Psoas muscle (tissue), 8 donors: ENCODE measurements around the gene TEX13A. TPM values are rescaled to one million over a fixed set of nuclear protein-coding genes. Genes with fewer than 3 reads are reported as not detected.

Experiments used
- ATAC-seq, 4 donors: fragments of 200-7000 bp; cut with Tn5 transposase; one replicate each; pipeline ENCODE4 v1.9.1; 2020; ENCODE audit warnings: moderate library complexity in 3 of 4, mild to moderate bottlenecking in 2 of 4
- DNase-seq, 2 donors: peaks; one replicate each; pipeline ENCODE4 v3.0.0-alpha.2; 2020
- H3K27ac ChIP-seq: fragments of 200-600 bp; one replicate; pipeline ENCODE4 v1.8.0; 2022
- H3K27me3 ChIP-seq, 3 donors: fragments of 200-600 bp in 1 of 3; one replicate each; pipeline versions ENCODE4 v1.6.1 to v1.8.0; 2013 to 2022; ENCODE audit warnings: low read length in 2 of 3, mild to moderate bottlenecking in 2 of 3, moderate library complexity in 1 of 3; ENCODE audit not compliant: insufficient read depth in 3 of 3
- H3K36me3 ChIP-seq, 2 donors: fragments of 200-600 bp in 1 of 2; one replicate each; pipeline versions ENCODE4 v1.6.1 to v1.8.0; 2013 to 2022; ENCODE audit warnings: low read depth in 1 of 2, mild to moderate bottlenecking in 1 of 2, moderate library complexity in 1 of 2; ENCODE audit not compliant: insufficient read depth in 1 of 2
- H3K4me1 ChIP-seq: fragments of 200-600 bp; one replicate; pipeline ENCODE4 v1.8.0; 2022
- H3K4me3 ChIP-seq: fragments of 200-600 bp; one replicate; pipeline ENCODE4 v1.8.0; 2022; ENCODE audit warnings: mild to moderate bottlenecking
- H3K9me3 ChIP-seq: fragments of 200-600 bp; one replicate; pipeline ENCODE4 v1.8.0; 2022
- WGBS, 3 donors: extraction: QIAGEN DNeasy Blood & Tissue Kit; methylation state at CpG; one replicate each; pipeline versions ENCODE4 v1.1.6 to v1.1.7; 2013; 5-methylcytosine and 5-hydroxymethylcytosine counted together
- intact Hi-C, 2 donors: fragments of 100-400 bp; cut with DNase I; formaldehyde crosslinking; loops; one replicate each; pipeline versions ENCODE4 v1.11.0 to v1.14.2; 2022
- polyA plus RNA-seq, 3 donors: library from polyadenylated mRNA; stranded (reverse); fragments of 200-250 nt; gene quantifications; one replicate each; pipeline ENCODE4 v1.2.3, GENCODE V29; 2013
- total RNA-seq, 4 donors: library from RNA; stranded (reverse); fragmentation: NEBNext Ultra II Directional in 2 of 4; extraction: Animal tissue kit (Norgen Biotek cat#: 25700) in 2 of 4; gene quantifications; one replicate each; pipeline versions ENCODE4 v1.2.1 to v1.2.4, GENCODE V29; 2021 to 2023
- TF ChIP-seq, protein P1 (sequence below): fragments of 200-600 bp; IDR thresholded peaks from one replicate; pipeline ENCODE4 v1.8.0; 2022; ENCODE audit warnings: antibody characterized with exemption
- donor health status: healthy with polysubstance abuse.
- donor health status: DM: no; HTN: no; CAD: no; lungs with moderate emphysema.
- donor health status: Bipolar disorder and iron deficiency.
- donor health status: healthy.
- donor health status: DM: yes; HTN: yes; CAD: no.
- donor health status: DM: no; HTN: no; CAD: no.
- donor health status: DM: no; HTN: no; CAD: no.
- donor health status: DM: yes; HTN: yes; CAD: no.

The TEX13A gene
- total and polyA plus RNA-seq, 7 donors = not detected

DNA sequence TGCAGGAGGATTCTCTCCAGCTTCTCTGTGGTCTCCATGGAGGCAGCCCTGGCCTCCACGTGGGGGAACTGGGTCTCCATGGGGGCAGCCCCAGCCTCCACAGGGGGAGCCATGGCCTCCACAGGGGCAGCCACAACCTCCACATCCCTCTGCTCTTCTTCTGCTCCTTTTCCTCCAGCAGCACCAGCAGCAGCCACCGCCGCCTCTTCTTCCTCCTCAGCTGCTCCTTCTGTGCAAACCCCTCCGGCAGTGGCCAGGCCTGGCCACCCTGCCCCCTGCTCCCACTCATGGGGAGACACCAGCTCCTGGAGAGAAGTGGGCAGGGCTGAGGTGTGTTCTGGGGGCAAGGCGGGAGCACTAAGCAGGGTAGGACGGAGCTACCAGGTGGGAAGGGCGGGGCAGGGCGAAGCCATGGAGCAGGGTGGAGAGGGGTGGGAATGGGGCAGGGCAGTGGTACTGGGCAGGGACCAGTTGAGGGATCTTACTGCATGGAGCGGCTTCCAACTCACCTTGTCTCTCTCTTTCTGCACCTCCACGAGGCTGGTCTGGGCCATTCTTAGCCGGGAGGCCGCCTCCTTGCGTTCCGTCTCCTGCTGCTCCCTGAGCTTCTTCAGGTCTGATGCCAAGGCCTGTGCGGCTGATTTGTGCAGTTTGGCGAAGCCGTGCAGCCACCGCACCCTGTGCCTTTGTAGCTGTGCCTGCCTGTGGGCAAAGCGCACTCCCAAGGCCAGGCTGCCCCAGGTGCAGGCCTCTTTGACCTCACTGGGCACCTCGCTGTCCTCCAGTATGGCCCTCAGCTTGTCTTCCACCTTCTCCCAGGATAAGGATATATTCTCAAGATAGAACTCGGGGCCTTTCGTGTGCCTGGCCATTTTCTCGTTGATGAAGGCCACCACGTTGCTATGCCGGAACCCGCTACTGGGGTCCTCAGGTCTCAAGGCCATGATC is 766 bp downstream of the TEX13A start:
- ATAC-seq = no peak
- H3K36me3 ChIP-seq = no peaks in the 10 kb centered on the region
- TF ChIP-seq, protein P1, sequence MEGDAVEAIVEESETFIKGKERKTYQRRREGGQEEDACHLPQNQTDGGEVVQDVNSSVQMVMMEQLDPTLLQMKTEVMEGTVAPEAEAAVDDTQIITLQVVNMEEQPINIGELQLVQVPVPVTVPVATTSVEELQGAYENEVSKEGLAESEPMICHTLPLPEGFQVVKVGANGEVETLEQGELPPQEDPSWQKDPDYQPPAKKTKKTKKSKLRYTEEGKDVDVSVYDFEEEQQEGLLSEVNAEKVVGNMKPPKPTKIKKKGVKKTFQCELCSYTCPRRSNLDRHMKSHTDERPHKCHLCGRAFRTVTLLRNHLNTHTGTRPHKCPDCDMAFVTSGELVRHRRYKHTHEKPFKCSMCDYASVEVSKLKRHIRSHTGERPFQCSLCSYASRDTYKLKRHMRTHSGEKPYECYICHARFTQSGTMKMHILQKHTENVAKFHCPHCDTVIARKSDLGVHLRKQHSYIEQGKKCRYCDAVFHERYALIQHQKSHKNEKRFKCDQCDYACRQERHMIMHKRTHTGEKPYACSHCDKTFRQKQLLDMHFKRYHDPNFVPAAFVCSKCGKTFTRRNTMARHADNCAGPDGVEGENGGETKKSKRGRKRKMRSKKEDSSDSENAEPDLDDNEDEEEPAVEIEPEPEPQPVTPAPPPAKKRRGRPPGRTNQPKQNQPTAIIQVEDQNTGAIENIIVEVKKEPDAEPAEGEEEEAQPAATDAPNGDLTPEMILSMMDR = no peak
- H3K27ac ChIP-seq = no peak overlapping the region
- WGBS, 3 donors = 89 to 100% (median 96%) methylated on average over 18 to 26 of the region's 26 CpGs
- H3K9me3 ChIP-seq = peaks cover 3% of the 10 kb centered on the region
- peaks cover 0 to 15% (median 0%) of the 10 kb centered on the region in 3 donors for H3K27me3 ChIP-seq
- intact Hi-C loops = no loop called here
- no peak overlapping the region for H3K4me3 ChIP-seq
- H3K4me1 ChIP-seq = no peaks in the 10 kb centered on the region
- no peak for DNase-seq

GRCh38 chrX:105211066-105211575 is 9.4 kb downstream of the TEX13A start:
- intact Hi-C loops = no loop called here
- Histone ChIP-seq H3K27ac (no peak overlapping the region), H3K36me3 (no peaks in the 10 kb centered on the region), H3K27me3 (peaks cover 0 to 18% (median 0%) of the 10 kb centered on the region in 3 donors), H3K4me1 (no peaks in the 10 kb centered on the region), H3K9me3 (peaks cover under 1% of the 10 kb centered on the region), H3K4me3 (no peak overlapping the region)
- 75 to 88% (median 87%) methylated on average over 3 of the region's 3 CpGs for WGBS, 3 donors
- DNase-seq (no peak), ATAC-seq (no peak)
- TF ChIP-seq, protein P1 = no peak

- Histone ChIP-seq H3K9me3 (no peaks in the 10 kb centered on the region), H3K36me3 (no peaks in the 10 kb centered on the region), H3K4me1 (no peaks in the 10 kb centered on the region), H3K27me3 (peaks cover 0 to 18% (median 0%) of the 10 kb centered on the region in 3 donors), H3K27ac (no peak overlapping the region), H3K4me3 (no peak overlapping the region)
- intact Hi-C loops = no loop called here
- 66 to 94% (median 91%) methylated on average over 2 of the region's 2 CpGs for WGBS, 3 donors
- ATAC-seq (no peak), DNase-seq (no peak)
- TF ChIP-seq, protein P1 = peak; percentile 4
These were observed 10.2 kb downstream of the TEX13A start for GRCh38 chrX:105210258-105210657.

DNA sequence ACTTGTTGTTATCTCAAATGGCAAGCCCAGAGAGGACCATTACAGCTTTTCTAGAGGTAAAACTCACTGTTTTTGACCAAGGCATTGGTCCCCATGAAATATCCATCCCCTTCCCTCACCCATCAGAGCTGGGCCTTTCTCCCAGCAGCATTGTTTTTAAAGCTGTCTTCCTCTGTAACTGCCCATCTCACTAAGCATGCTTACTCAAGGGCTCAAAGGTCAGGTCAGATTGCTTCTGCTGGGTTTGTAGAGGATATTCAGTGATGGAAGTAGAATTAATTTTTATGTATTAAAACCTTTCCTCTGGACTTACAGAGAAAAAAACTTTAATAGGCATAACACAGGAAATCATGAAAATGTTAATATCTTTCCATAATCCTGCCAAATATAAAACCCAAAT is 11.1 kb downstream of the TEX13A start:
- H3K27me3 ChIP-seq = peaks cover 0 to 18% (median 0%) of the 10 kb centered on the region in 3 donors
- H3K4me3 ChIP-seq = no peak overlapping the region
- H3K9me3 ChIP-seq = no peaks in the 10 kb centered on the region
- intact Hi-C loops = no loop called here
- DNase-seq (no peak), ATAC-seq (no peak)
- TF ChIP-seq, protein P1 = no peak
- no peaks in the 10 kb centered on the region for H3K36me3 ChIP-seq
- no peak overlapping the region for H3K27ac ChIP-seq
- H3K4me1 ChIP-seq = no peaks in the 10 kb centered on the region
